H1 (cell line): ENCODE data around the gene CFAP61. TPM values are rescaled to one million over a fixed set of nuclear protein-coding genes. Genes with fewer than 3 reads are reported as not detected.

ENCODE experiments used
- CTCF ChIA-PET: fragments of 300-600 bp; sonication (Branson Sonifier 250); formaldehyde crosslinking; loops from one replicate; lab custom pipeline; 2021; ENCODE audit not compliant: partially characterized antibody; lab: Charles Lee
- POLR2A ChIA-PET: fragments of 300-600 bp; sonication (Branson Sonifier 250); formaldehyde crosslinking; loops from one replicate; lab custom pipeline; 2021; ENCODE audit warnings: inconsistent platforms; ENCODE audit not compliant: partially characterized antibody; lab: Charles Lee
- DNase-seq, 2 experiments: peaks; one replicate each; pipeline versions ENCODE4 v3.0.0 to v3.0.0-alpha.2; 2010 to 2022; ENCODE audit warnings: low spot score in 2 of 2, low read depth in 1 of 2, mixed read lengths in 1 of 2
- FAIRE-seq: peaks from 2 replicates; lab custom pipeline; 2011; peaks lifted over from hg19 to GRCh38; lab: Jason Lieb, UNC
- H2AFZ ChIP-seq: 2 replicates; pipeline ENCODE4 v1.8.1; 2012; ENCODE audit warnings: low read length, inconsistent platforms
- H2AK5ac ChIP-seq: 2 replicates; pipeline ENCODE4 v1.6.1; 2013; ENCODE audit warnings: low read depth, low read length
- H2BK120ac ChIP-seq: replicated peaks from 2 replicates; pipeline ENCODE3; 2013; ENCODE audit warnings: low read depth, low read length, inconsistent platforms
- H2BK12ac ChIP-seq: 2 replicates; pipeline ENCODE4 v1.6.1; 2013; ENCODE audit warnings: low read depth, low read length
- H2BK15ac ChIP-seq: 2 replicates; pipeline ENCODE4 v1.6.1; 2013; ENCODE audit warnings: low read length
- H2BK20ac ChIP-seq: 2 replicates; pipeline ENCODE4 v1.6.1; 2013; ENCODE audit warnings: low read length
- H2BK5ac ChIP-seq: 2 replicates; pipeline ENCODE4 v1.6.1; 2013; ENCODE audit warnings: low read depth, low read length
- H3K14ac ChIP-seq: 2 replicates; pipeline ENCODE4 v1.6.1; 2013; ENCODE audit warnings: inconsistent platforms; ENCODE audit not compliant: insufficient read length
- H3K18ac ChIP-seq: 2 replicates; pipeline ENCODE4 v1.6.1; 2013; ENCODE audit warnings: low read length; ENCODE audit errors: extremely low read depth
- H3K23ac ChIP-seq: 2 replicates; pipeline ENCODE4 v1.6.1; 2013; ENCODE audit warnings: inconsistent platforms; ENCODE audit not compliant: insufficient read length
- H3K23me2 ChIP-seq: 2 replicates; pipeline ENCODE4 v1.6.1; 2013; ENCODE audit warnings: low read depth, low read length
- H3K27ac ChIP-seq: 2 replicates; pipeline ENCODE4 v1.6.1; 2011; ENCODE audit warnings: low read depth, low read length, inconsistent platforms
- H3K27me3 ChIP-seq, 4 experiments: replicated peaks in 1 of 4; 1 replicate in 1 of 4; 2 replicates in 3 of 4; pipeline versions ENCODE4 v1.6.1 to v1.8.1; 2011 to 2013; ENCODE audit warnings: low read length in 3 of 4, mild to moderate bottlenecking in 3 of 4, inconsistent platforms in 2 of 4, mixed read lengths in 2 of 4, moderate library complexity in 1 of 4; ENCODE audit not compliant: control insufficient read depth in 3 of 4, insufficient read depth in 3 of 4; ENCODE audit errors: extremely low read depth in 1 of 4
- H3K36me3 ChIP-seq, 4 experiments: 2 replicates each; pipeline versions ENCODE4 v1.6.1 to v1.8.1; 2011 to 2013; ENCODE audit warnings: mild to moderate bottlenecking in 4 of 4, low read length in 3 of 4, moderate library complexity in 2 of 4, control low read depth in 1 of 4, inconsistent platforms in 1 of 4; ENCODE audit not compliant: insufficient read depth in 4 of 4, control insufficient read depth in 2 of 4
- H3K4ac ChIP-seq: replicated peaks from 2 replicates; pipeline ENCODE3; 2013; ENCODE audit warnings: low read length, low read depth, mixed read lengths, inconsistent platforms; ENCODE audit not compliant: insufficient read length
- H3K4me1 ChIP-seq, 4 experiments: replicated peaks in 1 of 4; 1 replicate in 1 of 4; 2 replicates in 3 of 4; pipeline versions ENCODE4 v1.6.1 to v1.8.1; 2011 to 2013; ENCODE audit warnings: low read length in 3 of 4, inconsistent platforms in 2 of 4, mixed read lengths in 1 of 4; ENCODE audit not compliant: insufficient read depth in 4 of 4, control insufficient read depth in 3 of 4
- H3K4me2 ChIP-seq, 2 experiments: 2 replicates each; pipeline versions ENCODE4 v1.6.1 to v1.8.1; 2011 to 2013; ENCODE audit warnings: low read depth in 2 of 2, low read length in 2 of 2, control low read depth in 1 of 2, inconsistent platforms in 1 of 2, mild to moderate bottlenecking in 1 of 2; ENCODE audit not compliant: insufficient read depth in 1 of 2
- H3K4me3 ChIP-seq, 4 experiments: fragments of 200-600, 300-600 bp in 1 of 4; sonication (generic), shearing (Covaris generic), sonication (Bioruptor Twin) in 1 of 4; 2 replicates each; pipeline versions ENCODE4 v1.5.1 to v1.8.1; 2011 to 2016; ENCODE audit warnings: low read length in 4 of 4, low read depth in 3 of 4, control low read depth in 2 of 4, inconsistent platforms in 2 of 4, mild to moderate bottlenecking in 2 of 4, mixed read lengths in 1 of 4, moderate library complexity in 1 of 4; ENCODE audit not compliant: insufficient read depth in 2 of 4; ENCODE audit errors: extremely low read depth in 1 of 4
- H3K56ac ChIP-seq: replicated peaks from 2 replicates; pipeline ENCODE3; 2013; ENCODE audit warnings: low read depth, mild to moderate bottlenecking, mixed read lengths, low read length, inconsistent platforms; ENCODE audit not compliant: insufficient read length
- H3K79me1 ChIP-seq: 2 replicates; pipeline ENCODE4 v1.6.1; 2013; ENCODE audit warnings: low read depth, low read length, control low read depth
- H3K79me2 ChIP-seq, 2 experiments: 2 replicates each; pipeline versions ENCODE4 v1.6.1 to v1.8.1; 2012 to 2013; ENCODE audit warnings: low read length in 2 of 2, mild to moderate bottlenecking in 2 of 2, inconsistent platforms in 1 of 2; ENCODE audit not compliant: insufficient read depth in 2 of 2, control insufficient read depth in 1 of 2
- H3K9ac ChIP-seq, 4 experiments: replicated peaks in 1 of 4; 1 replicate in 1 of 4; 2 replicates in 3 of 4; pipeline versions ENCODE4 v1.6.1 to v1.8.1; 2011 to 2013; ENCODE audit warnings: low read depth in 3 of 4, low read length in 3 of 4, control low read depth in 2 of 4, mild to moderate bottlenecking in 2 of 4, moderate library complexity in 2 of 4, inconsistent platforms in 1 of 4; ENCODE audit errors: extremely low read depth in 1 of 4
- H3K9me3 ChIP-seq, 2 experiments: 2 replicates each; pipeline versions ENCODE4 v1.6.1 to v1.8.1; 2012 to 2013; ENCODE audit warnings: mild to moderate bottlenecking in 2 of 2, moderate library complexity in 2 of 2, control low read depth in 1 of 2, inconsistent platforms in 1 of 2, low read depth in 1 of 2, low read length in 1 of 2, mixed read lengths in 1 of 2; ENCODE audit not compliant: insufficient read depth in 2 of 2
- H4K20me1 ChIP-seq, 2 experiments: replicated peaks in 1 of 2; 2 replicates each; pipeline versions ENCODE3 to v1.8.1; 2011 to 2013; ENCODE audit warnings: inconsistent platforms in 2 of 2, low read length in 2 of 2, mild to moderate bottlenecking in 1 of 2; ENCODE audit not compliant: insufficient read depth in 2 of 2, control insufficient read depth in 1 of 2
- H4K5ac ChIP-seq: 2 replicates; pipeline ENCODE4 v1.6.1; 2013; ENCODE audit warnings: low read length, low read depth, mixed read lengths, inconsistent platforms; ENCODE audit not compliant: insufficient read length
- H4K8ac ChIP-seq: 2 replicates; pipeline ENCODE4 v1.8.0; 2013; ENCODE audit warnings: mild to moderate bottlenecking, moderate library complexity, low read length, inconsistent platforms; ENCODE audit not compliant: insufficient read depth; ENCODE audit errors: extremely low read depth
- H4K91ac ChIP-seq: replicated peaks from 2 replicates; pipeline ENCODE3; 2013; ENCODE audit warnings: low read length, mixed read lengths, inconsistent platforms; ENCODE audit not compliant: insufficient read length
- BCL11A ChIP-seq, 2 experiments: IDR thresholded peaks; one replicate each; pipeline ENCODE4 v1.6.1; 2011; ENCODE audit warnings: low read depth in 2 of 2, low read length in 2 of 2, mild to moderate bottlenecking in 2 of 2
- BRCA1 ChIP-seq: IDR thresholded peaks from 2 replicates; pipeline ENCODE4 v1.6.1; 2012; ENCODE audit warnings: low read depth, low read length, improper control_type of control experiment
- GTF2F1 ChIP-seq: IDR thresholded peaks from 2 replicates; pipeline ENCODE4 v1.6.1; 2012; ENCODE audit warnings: low read depth, low read length, improper control_type of control experiment, borderline replicate concordance
- YY1 ChIP-seq: IDR thresholded peaks from 2 replicates; pipeline ENCODE4 v1.6.1; 2011; ENCODE audit warnings: low read depth, mild to moderate bottlenecking, low read length
- WGBS, 2 experiments: shearing (Covaris generic) in 1 of 2; methylation state at CpG; one replicate each; pipeline versions ENCODE4 v1.1.6 to v1.1.7; 2013 to 2015; ENCODE audit warnings: low lambda C conversion rate in 2 of 2, mixed read lengths in 2 of 2, inconsistent platforms in 1 of 2, low coverage in 1 of 2, missing lambda C conversion rate in 1 of 2; ENCODE audit not compliant: insufficient replicate concordance in 2 of 2, insufficient coverage in 1 of 2, insufficient read length in 1 of 2; ENCODE audit errors: extremely low coverage in 1 of 2, missing lambda C conversion rate in 1 of 2; 5-methylcytosine and 5-hydroxymethylcytosine counted together
- polyA plus RNA-seq, 7 experiments: library from polyadenylated mRNA; depleted of rRNA in 3 of 7; stranded (reverse) in 5 of 7; unstranded in 2 of 7; fragments of >200 nt in 5 of 7; fragments of 200-250 nt in 2 of 7; gene quantifications; 1 replicate in 5 of 7; 2 replicates in 1 of 7; 4 replicates in 1 of 7; pipeline versions ENCODE4 v1.2.1 to v1.2.3, GENCODE V29; 2011 to 2013; ENCODE audit warnings: missing spikeins in 2 of 7, mixed read lengths in 2 of 7
- total RNA-seq: library from RNA; stranded (reverse); fragmentation: NEBNext Ultra II Directional; extraction: Animal tissue kit (Norgen Biotek cat#: 25700); gene quantifications from 2 replicates; pipeline ENCODE4 v1.2.1, GENCODE V29; 2021

CFAP61 gene
- total and polyA plus RNA-seq, 2 of the 8 experiments (the other 6 are each of a cell fraction or from before 2014, with no cell fraction given) = 0.29 to 0.61 TPM

DNA sequence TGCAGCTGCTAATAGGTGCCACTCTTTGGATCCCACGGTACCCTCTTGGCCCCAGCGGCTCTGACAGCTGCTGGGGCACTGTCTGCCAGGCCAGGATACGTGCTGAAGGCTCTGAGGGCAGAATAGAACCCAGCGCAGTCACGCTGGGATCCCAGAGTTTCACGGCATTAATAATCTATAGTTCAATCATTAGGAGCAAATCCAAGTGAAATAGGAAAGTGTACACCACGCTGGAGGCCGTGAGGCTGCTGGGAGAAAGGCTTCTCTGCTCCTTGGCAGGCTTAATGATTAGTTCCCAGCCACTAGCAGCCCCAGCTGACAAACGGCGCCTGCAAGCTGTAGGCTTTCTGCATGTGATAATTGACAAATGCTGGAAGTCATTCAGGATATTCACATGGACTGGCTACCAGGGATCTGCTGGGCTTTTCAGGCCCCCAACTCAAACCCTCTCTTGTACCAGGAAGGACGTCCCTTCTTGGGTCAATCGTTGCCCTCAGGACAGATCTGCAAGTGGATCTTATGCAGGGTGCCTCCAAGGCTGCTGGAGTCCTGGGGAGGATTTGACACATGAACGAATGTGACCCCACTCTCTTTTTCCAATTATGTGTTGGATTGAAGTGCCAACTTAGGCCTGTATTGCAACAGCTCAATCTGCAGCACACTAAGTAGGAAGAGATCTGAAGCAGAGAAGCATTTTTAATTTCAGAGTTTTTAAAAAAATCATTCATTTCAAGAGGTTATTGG, 265.5 kb downstream of the CFAP61 start:
- H2BK12ac ChIP-seq = no peak overlapping the region
- H3K18ac ChIP-seq = no peak overlapping the region
- TF ChIP-seq GTF2F1 (no peak), BRCA1 (no peak), BCL11A (IDR thresholded peaks at IDR 0.05; ENCODE audit: low read depth in 2 of 2, low read length in 2 of 2) (no peak), YY1 (no peak)
- H4K20me1 ChIP-seq = no peaks in the 10 kb centered on the region
- DNase-seq = no peak
- H3K4me2 ChIP-seq = no peak overlapping the region
- H3K23ac ChIP-seq = no peak overlapping the region
- no peak overlapping the region for H4K5ac ChIP-seq
- H3K23me2 ChIP-seq = no peaks in the 10 kb centered on the region; the same call in 1 of the 2 replicates
- H4K91ac ChIP-seq = no peak overlapping the region
- no peaks in the 10 kb centered on the region for H3K4me1 ChIP-seq
- no peak overlapping the region for H3K56ac ChIP-seq
- H3K79me2 ChIP-seq = no peaks in the 10 kb centered on the region
- H3K36me3 ChIP-seq = no peaks in the 10 kb centered on the region
- H3K4ac ChIP-seq = no peak overlapping the region
- H3K79me1 ChIP-seq = no peaks in the 10 kb centered on the region
- WGBS, 2 experiments = 90% methylated on average over 13 of the region's 13 CpGs; no CpG with 5 or more reads in 1 of the 2 experiments
- no peak overlapping the region for H2AK5ac ChIP-seq
- no peak overlapping the region for H3K4me3 ChIP-seq
- FAIRE-seq = no peak
- no peak overlapping the region for H2BK15ac ChIP-seq
- H2BK120ac ChIP-seq = no peak overlapping the region
- H2BK5ac ChIP-seq = no peak overlapping the region
- no peak overlapping the region for H3K9ac ChIP-seq
- no peaks in the 10 kb centered on the region for H3K27me3 ChIP-seq
- CTCF ChIA-PET = interaction anchor here (1.3 kb wide), 1 partner anchor 277 kb away, joined by 4 read pairs; no protein-coding TSS in a partner anchor
- no peak overlapping the region for H4K8ac ChIP-seq
- no peaks in the 10 kb centered on the region; a peak in 1 of 4 replicates for H3K9me3 ChIP-seq
- 0 out of 2 replicates have a peak overlapping the region, but pooled peaks have one; percentile 22 for H2AFZ ChIP-seq
- H3K14ac ChIP-seq = no peak overlapping the region
- no peak overlapping the region for H3K27ac ChIP-seq
- H2BK20ac ChIP-seq = no peak overlapping the region
- POLR2A ChIA-PET = no interaction called here
